ENCODE measurements around the gene PARM1. TPM values are rescaled to one million over a fixed set of nuclear protein-coding genes. Genes with fewer than 3 reads are reported as not detected.
"Not testable (repeated sequence)": the region's sequence is repeated elsewhere in the genome, so short reads cannot be mapped to it uniquely, and the experiment has no call there.

Gene PARM1
- polyA plus RNA-seq, 1 donor: 69.8 TPM

DNA sequence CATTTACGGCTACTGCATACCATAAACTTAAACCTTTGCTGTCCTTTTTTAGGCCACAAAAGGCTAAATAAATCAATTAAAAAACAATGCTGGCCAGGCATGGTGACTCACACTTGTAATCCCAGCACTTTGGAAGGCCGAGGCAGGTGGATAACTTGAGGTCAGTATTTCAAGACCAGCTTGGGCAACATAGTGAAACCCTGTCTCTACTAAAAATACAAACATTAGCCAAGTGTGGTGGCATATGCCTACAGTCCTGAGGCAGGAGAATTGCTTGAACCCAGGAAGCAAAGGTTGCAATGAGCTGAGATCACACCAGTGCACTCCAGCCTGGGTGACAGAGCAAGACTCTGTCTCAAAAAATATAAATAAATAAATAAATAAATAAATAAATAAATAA lies 61.5 kb downstream of the PARM1 start:
- DNase-seq: not testable (repeated sequence)

GRCh38 chr4:74996996-74997395 lies 64.1 kb downstream of the PARM1 start:
- DNase-seq: no peak

- no peak for DNase-seq
These were observed 65.2 kb downstream of the PARM1 start for GRCh38 chr4:74997948-74998729.

GRCh38 chr4:74999714-75000309 lies 66.9 kb downstream of the PARM1 start:
- DNase-seq: no peak

- DNase-seq: no peak
These were observed 69.0 kb downstream of the PARM1 start for GRCh38 chr4:75001871-75002270.

GRCh38 chr4:75002381-75002780 lies 69.5 kb downstream of the PARM1 start:
- no peak for DNase-seq

DNA sequence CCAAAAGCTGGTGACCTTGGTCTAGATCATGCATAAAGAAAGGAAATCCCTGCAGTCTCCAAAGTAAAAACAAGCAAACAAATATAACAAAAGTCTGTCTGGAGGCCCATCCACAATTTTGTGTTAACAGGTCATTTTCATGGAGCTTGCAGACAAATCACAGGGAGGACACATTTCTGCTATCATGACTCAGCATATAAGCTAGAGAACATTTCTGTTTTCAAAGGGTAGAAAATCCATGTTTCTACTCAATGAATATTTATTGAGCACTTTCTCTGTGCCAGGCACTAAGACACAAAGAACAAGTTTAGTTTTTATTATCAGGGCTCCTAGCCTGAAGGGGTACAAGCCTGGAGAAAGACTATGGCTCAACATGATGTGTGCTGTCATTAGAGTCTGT lies 71.1 kb downstream of the PARM1 start:
- no peak for DNase-seq

DNA sequence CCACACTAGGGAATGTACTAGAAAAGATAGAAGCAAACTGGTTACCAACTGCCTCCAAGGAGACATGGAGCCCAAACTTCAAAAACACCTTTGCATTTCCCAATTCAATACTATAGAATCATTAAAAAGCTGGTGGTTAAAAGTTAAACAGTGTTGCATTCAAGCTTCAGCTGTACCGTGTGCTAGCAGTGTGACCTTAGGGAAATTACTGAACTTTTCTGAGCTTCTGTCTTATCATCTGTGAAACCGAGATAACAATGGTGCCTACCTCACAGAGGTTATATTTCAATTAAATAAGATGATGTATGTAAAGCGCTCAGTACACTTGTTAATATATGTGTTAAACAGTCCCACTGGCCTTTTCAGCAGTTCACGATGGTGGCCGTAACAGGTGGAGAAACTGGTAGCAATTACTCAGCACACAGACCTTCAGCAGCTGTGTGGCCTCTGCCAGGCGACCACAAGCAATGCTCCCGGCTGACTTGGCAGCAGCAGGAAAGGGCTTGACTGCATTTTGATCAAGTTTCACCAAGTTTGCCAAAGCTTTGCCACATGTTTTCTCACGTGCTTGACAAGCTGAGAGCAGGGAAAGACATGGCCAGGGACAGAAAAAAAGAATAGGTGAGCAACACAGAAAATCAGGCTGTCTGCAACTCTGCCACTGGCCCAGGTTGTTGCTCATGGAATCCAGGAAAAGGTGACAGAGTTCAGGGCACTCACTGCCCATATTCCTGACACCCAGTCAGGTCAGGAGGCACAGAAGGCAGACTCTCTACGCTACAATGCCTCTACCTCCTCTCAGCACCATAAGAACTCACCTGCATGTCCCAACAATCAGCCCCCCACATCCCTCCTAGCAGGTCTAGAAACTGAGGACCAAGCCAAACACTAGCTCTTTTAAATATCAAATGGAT lies 72.1 kb downstream of the PARM1 start:
- DNase-seq: peak; percentile 34

GRCh38 chr4:75005727-75006126 lies 72.8 kb downstream of the PARM1 start:
- no peak for DNase-seq

DNA sequence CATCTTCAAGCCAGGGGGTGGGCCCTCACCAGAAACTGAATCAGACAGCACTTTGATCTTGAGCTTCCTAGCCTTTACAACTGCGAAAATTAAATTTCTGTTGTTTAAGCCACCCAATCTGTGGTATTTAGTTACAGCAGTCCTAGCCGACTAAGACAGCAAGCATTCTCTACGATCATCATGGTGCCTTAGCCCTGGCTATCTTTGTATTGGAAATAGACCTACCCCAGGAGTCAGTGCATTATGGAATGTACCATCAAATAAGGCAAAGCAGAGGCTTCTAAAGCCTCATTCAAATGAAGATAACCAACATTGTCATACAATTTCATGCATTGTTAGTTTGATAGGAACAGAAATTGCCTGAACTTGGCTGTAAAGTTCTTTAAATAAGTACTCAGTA lies 75.0 kb downstream of the PARM1 start:
- DNase-seq: no peak

DNA sequence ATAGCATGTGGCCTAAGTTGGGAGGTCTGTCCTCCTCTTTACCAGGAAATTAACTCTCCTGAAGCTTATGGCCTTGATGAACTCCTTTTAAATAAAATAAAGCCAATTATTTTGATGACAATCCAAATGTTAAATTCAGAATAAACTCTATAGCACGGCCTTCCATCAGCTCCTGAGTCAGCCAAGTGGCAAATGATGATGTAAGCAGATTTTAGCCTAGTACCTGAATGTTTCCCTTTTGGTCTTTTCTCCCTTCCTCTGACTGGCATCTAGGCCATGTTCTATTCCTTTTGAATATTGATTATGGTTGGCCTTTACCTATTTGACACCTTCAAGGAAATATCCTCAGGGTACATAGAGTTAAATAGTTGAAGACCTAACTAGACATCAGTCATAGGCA lies 76.2 kb downstream of the PARM1 start:
- DNase-seq: no peak

GRCh38 chr4:75011131-75011795 lies 78.3 kb downstream of the PARM1 start:
- DNase-seq: no peak

DNA sequence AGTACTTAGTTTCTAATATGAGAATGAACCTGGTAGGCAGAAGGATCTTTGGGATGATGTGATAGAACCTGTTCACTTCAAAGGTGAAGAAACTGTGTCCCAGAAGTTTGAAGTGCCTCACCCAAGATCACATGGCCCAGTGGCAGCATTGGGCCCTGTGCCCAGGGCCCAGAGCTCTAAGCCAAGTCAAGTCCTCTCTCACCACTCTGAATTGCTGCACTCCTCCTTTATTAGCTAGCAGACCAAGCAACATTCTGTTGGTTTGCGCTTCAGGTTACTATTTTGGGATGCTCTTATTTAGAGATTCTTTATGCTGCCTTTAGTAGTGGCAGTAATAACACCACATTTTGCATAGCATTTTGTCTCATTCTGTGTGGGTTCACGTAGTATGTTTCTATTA lies 82.7 kb downstream of the PARM1 start:
- no peak for DNase-seq

GRCh38 chr4:75016472-75016871 lies 83.6 kb downstream of the PARM1 start:
- no peak for DNase-seq

DNA sequence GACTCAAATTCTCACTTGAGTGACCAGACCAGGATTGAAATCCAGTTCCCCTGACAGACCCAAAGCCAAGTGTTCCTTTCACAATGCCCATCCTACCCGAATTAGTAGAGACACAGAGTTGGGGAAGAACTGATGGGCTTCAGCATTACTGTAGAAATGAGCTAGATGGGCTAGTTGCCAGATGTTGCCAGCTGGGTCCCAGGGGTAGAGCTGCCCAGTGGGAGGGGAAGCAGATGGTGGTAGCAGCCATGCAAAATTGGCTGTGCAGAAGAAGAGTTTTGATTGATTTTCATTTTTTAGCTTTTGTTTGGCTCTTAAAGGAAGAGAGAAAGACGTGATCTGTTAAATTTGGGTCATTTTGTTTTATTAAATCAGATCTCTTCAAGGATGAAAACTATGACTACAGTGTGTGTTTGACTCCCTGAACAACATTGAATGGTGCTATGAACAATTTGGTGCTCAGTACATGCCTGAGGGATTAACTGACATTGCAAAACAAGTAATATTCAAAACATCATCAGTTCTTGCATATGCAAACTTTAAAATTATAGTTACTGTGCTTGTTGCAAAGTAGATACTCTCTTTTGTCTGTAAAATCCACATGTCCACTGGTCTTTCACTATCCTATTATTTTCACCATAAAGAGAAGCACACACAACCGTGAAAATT lies 86.0 kb downstream of the PARM1 start:
- no peak for DNase-seq

- DNase-seq: no peak
These were observed 92.5 kb downstream of the PARM1 start for GRCh38 chr4:75025431-75025830.

DNA sequence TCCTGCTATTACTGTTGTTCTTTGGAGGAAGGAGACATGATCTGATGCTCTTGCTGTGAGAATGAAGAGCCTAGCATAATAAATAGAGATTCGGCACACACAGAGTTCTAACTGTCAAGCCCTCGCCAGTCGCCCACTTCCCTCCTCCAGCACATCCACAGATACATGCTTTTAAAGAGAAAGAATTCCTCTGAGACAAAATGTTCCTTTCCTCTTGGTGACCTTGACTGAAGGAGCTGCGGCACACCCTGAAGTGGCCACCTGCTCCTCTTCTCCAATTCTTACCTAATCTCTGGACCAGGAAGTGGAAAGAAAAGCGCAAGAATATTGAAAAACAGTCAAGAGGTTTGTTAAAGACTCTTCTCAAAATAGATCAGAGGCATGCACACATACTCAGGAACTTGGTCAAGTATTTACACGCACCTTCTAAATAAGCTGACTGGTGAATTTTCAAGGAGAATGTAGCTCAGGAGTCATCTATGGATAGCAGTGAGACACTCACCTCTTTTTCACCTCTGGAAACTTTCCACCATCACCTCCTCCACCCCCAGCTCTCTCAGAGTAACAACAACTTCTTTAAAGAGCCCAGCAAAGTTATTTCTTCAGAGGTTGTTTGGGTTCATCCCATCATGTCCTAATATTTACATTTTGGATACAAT lies 95.4 kb downstream of the PARM1 start:
- no peak for DNase-seq

GRCh38 chr4:75030028-75030427 lies 97.1 kb downstream of the PARM1 start:
- DNase-seq: no peak

DNA sequence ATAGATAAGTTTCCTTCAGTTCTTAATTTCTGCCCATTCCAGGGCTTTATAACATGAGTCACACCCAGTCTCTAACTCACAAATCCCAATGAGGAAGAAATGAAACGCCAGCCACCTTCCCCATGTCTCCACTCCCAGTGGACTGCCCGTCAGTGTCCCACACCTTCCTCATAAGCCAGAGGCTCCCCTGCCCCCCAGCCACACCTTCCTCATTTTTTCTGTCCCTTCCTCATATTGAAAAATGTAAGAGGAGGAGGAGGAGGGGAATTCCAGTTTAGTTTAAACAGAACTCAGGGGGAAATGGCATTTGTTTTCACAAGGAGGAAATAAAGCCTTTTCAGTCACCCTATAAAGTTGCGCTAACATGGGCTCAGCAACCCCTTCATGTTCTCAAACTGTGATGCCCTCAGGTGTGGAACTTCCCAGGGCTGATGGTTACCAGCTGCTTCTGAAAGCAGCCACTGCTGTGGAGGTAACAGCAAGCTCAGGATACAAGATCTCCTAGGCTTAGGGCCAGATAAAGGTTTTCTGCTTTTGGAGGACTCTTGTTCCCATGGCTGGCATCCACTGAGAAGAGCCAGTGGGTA lies 97.8 kb downstream of the PARM1 start:
- no peak for DNase-seq

DNA sequence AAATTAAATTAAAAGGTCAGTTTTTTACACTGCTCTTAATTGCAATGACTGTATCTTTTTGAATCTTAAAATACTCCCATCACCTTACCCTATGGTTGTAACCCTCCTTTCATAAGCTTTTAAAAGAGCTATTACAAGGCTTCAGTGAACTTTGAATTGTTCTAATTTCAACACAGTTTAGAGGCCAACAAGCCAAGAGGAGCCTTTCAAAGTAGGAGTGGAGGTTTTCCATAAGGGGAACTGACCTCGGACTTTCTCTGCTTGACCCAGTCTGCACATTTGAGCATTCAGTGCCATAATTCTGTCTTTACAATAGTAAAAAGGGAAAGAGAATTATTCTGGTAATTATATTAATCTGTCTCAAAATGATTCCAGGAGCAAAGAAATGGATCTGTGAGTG lies 98.9 kb downstream of the PARM1 start:
- no peak for DNase-seq

- DNase-seq: no peak
These were observed 101.6 kb downstream of the PARM1 start for GRCh38 chr4:75034523-75034922.

Measured in hindlimb muscle (tissue), 1 donor.